NCI-H1048 (cell line): ENCODE measurements around the gene TDP2.
"Not testable (repeated sequence)": the region's sequence is repeated elsewhere in the genome, so short reads cannot be mapped to it uniquely, and the experiment has no call there.

ENCODE experiments used
- DNase-seq: peaks from one replicate; lab custom pipeline; 2025; lab: John Stamatoyannopoulos, UW

TDP2 gene

GRCh38 chr6:24680582-24680981 lies 13.9 kb upstream of the TDP2 start:
- DNase-seq = no peak

GRCh38 chr6:24678792-24679352 lies 12.2 kb upstream of the TDP2 start:
- not testable (repeated sequence) for DNase-seq

GRCh38 chr6:24673625-24674024 lies 6.9 kb upstream of the TDP2 start:
- DNase-seq = no peak

- no peak for DNase-seq
Observed at GRCh38 chr6:24672620-24673182, 6.0 kb upstream of the TDP2 start.

- not testable (repeated sequence) for DNase-seq
Observed at GRCh38 chr6:24671077-24671476, 4.4 kb upstream of the TDP2 start.

- DNase-seq = not testable (repeated sequence)
Observed at GRCh38 chr6:24670492-24670891, 3.8 kb upstream of the TDP2 start.

GRCh38 chr6:24668997-24669361 lies 2.3 kb upstream of the TDP2 start:
- DNase-seq = no peak

GRCh38 chr6:24668066-24668996 lies 1.6 kb upstream of the TDP2 start:
- DNase-seq = not testable (repeated sequence)

GRCh38 chr6:24667378-24667803 lies 692 bp upstream of the TDP2 start:
- no peak for DNase-seq

GRCh38 chr6:24666097-24666640 lies 530 bp downstream of the TDP2 start:
- DNase-seq = no peak

GRCh38 chr6:24664046-24664987 lies 2.4 kb downstream of the TDP2 start:
- no peak for DNase-seq

- no peak for DNase-seq
Observed at GRCh38 chr6:24663189-24663588, 3.5 kb downstream of the TDP2 start.

GRCh38 chr6:24662236-24662635 lies 4.5 kb downstream of the TDP2 start:
- DNase-seq = no peak

- not testable (repeated sequence) for DNase-seq
Observed at GRCh38 chr6:24661759-24662158, 4.9 kb downstream of the TDP2 start.

GRCh38 chr6:24660105-24660504 lies 6.6 kb downstream of the TDP2 start:
- no peak for DNase-seq

GRCh38 chr6:24659561-24659960 lies 7.1 kb downstream of the TDP2 start:
- no peak for DNase-seq

GRCh38 chr6:24658573-24659560 lies 7.8 kb downstream of the TDP2 start:
- no peak for DNase-seq

- DNase-seq = no peak
Observed at GRCh38 chr6:24655215-24655614, 11.5 kb downstream of the TDP2 start.

- DNase-seq = no peak
Observed at GRCh38 chr6:24650365-24650764, 16.3 kb downstream of the TDP2 start.

GRCh38 chr6:24649691-24650090 lies 17.0 kb downstream of the TDP2 start:
- no peak for DNase-seq
